Hematopoietic multipotent progenitor cell treated with erythropoietin and hydrocortisone succinate and interleukin-3 and kit ligand, for 6 days (in vitro differentiated cells): ENCODE results near the gene RNGTT.
"Not testable (repeated sequence)": the region's sequence is repeated elsewhere in the genome, so short reads cannot be mapped to it uniquely, and the experiment has no call there.

Experiments used
- DNase-seq: peaks from one replicate; pipeline ENCODE4 v3.0.0-alpha.2; 2015

The RNGTT gene

DNA sequence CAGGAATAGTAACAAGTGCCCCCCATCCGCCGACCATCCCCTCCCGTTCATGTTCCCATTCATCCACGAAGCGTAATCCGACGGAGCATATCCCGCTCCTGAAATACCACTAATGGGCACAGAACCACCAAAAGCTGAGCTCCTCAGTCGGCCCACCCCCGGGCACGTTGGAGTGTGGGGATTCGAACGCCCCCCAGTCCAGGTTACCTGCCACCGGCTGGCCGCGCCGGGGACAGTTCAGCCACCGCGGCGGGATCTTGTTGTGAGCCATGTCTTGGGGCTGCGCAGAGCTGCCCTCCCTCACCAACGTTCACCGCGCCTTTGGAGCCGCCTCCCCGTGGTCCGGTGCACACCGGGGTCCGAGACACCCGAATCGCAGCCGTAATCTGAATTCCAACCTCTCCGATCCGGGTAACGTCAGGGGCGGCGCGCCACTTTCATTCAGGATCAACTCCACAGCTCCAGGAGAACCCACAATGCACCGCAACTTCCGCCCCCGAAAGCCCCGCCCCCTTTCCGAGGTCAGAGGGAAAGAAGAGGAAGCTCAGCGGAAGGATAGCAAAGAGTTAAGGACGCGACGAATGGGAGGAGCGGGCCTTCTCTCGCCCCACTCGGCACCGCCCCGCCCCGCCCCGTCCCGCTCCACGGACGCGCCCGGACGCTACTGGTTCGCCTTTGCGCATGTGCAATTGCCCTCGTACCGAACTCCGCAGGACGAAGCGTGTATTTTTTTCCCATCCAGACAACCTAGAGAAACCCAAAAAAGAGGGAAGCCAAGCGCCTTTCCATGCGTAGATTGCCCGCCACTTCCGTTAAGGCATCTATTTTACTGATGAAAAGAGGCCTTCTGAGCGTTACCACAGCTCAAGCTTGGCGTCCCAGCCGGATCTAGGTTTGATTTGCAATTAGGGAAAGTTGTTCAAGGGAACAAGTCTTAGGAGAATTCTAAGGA is at the start of gene RNGTT:
RNGTT (minus strand) TSS at position 480 of the 952 bp plus-strand sequence; CDS start at position 271, 209 bp downstream.
- peak; percentile 99 for DNase-seq

DNA sequence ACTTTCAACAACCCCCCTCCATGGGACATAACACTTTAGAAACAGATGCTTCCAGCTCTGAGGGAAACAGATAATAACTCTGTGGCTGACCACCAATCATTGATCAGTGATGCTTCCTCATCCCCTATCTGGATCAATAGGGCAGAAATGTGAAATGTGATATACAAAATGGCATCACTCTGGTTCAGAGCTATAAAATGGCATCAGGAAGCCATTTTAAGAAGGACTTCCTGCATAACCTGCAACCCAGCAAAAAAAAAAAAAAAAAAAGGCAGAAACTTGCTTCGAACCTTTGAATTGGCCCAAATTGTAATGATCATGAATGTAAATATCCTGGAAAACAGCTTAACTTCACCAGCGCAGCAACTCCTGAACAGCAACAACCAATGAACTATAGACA is 48.0 kb upstream of the RNGTT start:
- no peak for DNase-seq

DNA sequence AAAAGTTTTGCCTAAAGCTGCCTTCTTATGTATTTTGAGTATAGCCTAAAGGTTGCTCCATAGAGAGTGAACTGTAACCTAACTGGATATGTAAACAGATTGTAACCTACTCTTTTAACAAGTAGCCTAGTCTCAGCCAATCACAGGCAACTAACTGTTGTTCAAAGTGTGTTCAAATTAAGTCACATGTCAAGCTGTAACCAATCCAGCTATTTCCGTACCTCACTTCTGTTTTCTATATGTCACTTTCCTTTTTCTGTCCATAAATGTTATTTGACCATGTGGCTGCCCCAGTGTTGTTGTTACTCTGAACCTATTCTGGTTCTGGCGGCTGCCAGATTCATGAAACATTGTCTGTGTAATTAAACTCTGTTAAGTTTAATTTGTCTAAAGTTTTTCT is 47.4 kb upstream of the RNGTT start:
- DNase-seq, result no peak

DNA sequence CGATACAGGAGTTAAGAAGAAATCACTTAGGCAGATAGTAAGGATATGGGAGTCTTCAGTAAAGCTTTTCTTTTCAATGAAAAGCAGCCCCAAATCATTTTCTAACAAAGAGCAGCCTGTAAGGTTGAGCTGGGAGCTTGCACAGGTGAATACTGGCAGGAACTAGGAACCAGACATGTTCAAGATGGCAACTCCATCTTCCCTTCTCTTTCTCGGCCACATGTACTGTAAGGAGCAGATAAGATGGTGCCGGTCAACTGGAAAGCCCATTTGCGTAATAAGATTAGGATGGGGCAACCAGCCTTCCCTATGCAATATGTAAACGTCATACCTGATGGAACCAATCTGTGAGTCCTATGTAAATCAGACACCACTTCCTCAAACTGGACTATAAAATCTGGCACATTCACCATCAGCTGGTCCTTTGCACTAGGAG is 46.2 kb upstream of the RNGTT start:
- DNase-seq, result peak; percentile 51

DNA sequence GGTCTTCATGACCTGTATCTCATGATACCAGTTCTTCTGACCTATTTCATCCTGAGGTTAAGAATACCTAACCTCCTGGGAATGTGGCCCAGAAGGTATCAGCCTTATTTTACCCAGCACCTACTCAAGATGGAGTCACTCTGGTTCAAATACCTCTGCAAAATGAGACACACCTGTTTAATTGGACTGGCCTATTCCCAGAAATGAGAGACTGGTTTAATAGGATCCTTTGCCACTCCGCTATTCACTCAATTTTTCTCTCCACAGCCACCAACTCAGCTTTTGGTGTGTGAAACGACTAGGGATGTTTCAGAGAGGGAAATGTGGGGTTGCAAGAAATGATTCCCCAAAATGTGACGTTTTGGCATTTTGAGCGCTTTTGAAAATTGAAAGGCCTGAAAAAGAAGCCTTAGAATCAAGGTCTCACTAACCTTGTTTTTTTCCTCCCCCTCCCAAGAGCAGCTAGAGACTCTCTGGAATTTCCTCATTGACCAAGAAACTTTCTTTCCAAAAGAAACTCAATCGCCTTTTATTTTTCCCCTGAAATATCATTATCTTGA is 45.5 kb upstream of the RNGTT start:
- DNase-seq, result no peak

DNA sequence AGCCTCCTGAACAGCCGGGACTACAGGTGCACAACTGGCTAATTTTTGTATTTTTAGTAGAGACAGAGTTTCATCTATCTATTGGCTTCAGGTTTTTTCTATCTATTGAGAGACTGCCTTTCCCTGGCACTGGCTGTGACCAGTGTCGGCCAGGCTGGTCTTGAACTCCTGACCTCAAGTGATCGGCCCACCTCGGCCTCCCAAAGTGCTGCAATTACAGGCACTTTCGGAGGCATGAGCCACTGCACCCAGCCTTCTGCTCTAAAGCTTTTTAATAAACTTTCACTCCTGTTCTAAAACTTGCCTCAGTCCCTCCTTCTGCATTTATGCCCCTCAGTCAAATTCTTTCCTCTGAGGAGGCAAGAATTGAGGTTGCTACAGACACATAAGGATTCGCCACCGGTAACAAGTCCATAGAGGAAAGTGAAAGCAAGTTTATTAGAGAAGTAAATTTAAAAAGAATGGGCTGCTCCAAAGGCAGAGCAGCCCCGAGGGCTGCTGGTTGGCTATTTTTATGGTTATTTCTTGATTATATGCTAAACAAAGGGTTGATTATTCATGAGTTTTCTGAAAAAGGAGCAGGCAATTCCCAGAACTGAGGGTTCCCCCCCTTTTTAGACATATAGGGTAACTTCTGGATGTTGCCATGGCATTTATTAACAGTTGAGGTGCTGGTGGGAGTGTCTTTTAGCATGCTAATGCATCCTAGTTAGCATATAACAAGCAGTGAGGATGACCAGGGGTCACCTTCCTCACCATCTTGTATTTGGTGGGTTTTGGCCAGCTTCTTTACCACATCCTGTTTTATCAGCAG is 44.8 kb upstream of the RNGTT start:
- DNase-seq, result no peak

DNA sequence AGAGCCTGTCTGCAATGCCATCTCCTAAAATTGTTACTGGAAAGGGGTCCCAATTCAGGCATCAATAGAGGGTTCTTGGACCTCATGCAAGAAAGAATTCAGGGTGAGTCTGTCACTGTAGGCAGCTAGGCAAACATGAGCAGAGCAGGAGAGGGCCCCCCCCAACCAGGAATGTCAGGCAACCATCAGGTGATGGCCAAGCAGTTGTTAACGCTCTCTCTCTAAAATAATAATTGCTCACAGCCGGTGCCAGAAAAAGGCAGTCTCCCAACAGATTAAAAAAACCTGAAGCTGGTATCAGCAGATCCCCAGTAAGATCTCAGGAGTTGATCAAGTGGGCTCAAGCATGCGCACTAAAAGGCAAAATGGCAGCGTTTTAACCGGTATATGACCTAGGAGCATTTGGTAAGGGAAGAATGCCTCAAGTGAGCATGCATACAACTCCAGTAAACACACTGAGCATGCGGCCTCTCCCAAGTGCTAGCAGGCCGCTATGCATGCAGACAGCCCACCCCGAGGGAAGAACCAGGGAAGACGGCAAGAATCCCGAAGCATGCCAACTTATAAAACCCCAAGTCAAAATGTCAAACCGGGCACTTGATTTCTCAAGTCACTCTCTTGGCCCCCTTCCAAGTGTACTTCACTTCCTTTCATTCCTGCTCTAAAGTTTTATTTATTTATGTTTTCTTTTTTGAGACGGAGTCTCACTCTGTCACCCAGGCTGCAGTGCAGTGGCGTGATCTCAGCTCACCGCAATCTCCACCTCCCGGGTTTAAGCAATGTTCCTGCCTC is 44.0 kb upstream of the RNGTT start:
- peak; percentile 70 for DNase-seq

DNA sequence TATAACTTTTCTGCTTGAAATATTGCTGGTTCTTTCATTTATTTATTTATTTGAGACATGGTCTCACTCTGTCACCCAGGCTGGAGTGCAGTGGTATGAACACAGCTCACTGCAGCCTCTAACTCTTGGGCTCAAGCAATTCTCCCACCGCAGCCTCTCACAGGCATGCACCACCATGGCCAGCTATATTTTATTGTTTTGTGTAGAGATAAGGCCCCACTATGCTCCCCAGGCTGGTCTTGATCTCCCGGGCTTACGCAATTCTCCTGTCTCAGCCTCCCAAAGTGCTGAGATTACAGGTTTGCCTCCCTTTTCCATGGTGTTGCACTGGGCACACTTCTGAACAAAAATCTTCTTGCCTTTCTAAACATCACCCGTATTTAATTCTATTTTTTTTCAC is 39.1 kb upstream of the RNGTT start:
- DNase-seq, result no peak

DNA sequence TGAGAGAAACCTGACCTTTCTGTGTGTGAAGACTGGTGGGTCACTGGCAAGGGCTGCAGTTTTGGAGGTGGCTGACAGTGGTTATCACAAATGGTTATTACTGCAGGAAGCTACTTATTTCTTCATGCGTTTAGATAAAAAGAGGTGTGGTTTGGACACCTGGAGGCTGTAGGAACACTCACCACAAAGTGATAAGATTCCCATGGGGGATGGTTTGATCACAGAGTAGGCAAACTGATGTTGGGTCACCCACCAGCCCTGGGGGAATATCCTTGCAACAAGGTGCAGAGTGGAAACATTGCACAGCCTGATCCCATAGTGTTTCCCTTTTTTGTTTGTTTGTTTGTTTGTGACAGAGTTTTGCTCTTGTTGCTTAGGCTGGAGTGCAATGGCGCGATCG is 33.9 kb upstream of the RNGTT start:
- peak; percentile 51 for DNase-seq

DNA sequence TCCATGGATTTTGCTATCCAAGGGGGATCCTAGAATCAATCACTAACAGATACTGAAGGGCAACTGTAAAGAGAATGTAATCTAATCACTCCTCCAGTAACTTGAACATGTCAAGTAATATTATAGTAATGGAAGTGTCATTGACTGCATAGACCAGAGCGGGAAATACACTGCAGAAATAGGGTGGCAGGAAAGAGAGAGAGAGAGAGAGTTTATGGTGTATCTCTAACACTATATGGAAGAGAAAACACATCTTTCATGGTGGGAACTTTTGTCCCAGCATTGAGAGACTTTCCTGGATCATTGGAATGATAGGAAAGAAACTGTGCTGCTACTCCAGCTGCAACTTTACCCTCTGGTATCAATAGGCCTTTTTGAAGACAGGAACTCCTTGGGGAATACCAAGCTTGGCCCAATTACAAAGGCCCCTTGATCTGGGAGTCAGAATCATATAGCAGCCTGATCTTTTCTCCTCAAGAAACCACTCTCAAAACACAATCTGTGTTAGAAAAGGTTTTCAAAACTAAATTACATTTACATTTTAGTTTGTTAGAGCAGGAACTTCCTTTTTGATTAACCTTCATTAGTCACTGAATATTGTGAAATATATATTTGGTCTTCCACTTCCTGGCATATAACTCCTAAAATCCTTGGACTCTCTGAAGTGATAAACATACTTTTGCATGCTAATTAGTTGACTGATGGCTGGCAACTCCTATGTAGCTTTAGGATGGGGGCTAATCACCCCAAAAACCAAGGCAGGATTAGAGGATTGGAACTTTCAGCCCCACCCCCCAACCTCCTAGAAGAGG is 29.5 kb upstream of the RNGTT start:
- no peak for DNase-seq

DNA sequence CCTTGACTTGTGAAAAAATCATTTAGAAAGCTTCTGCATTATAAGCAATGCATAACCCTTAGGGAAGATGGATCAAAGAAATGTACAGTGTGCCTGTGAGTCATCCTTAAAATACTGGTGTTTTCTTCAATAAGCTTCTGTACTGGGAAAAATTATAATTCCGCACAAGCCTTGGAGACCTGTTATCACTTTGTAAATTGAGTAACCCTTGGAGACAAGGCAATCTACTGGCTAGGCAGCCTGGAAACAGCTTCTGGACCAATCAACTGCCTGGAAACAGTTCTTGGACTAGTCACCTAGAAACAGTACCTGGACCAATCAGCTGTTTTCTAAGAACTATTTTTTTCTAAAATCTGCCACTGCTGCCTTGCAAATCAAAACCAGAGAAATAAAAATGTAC is 25.8 kb upstream of the RNGTT start:
- DNase-seq, result no peak

DNA sequence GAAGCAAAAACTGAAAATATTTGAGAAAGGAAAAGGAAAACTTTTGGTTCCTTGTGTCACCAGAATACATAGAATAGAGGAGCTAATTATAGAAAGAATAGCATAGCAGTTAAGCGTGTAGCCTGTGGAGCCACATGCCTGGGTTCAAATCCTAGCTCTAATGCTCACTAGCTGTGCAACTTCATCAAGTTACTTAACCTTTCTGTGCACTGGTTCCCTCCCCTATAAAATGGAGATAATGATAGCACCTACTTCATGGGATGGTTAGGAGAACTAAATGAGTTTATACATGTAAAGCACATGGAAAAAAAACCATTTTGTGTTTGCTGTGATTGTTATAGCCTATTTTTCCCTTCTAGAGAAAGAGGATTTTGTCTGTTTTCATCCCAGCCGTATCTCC is 24.5 kb upstream of the RNGTT start:
- DNase-seq, result no peak

DNA sequence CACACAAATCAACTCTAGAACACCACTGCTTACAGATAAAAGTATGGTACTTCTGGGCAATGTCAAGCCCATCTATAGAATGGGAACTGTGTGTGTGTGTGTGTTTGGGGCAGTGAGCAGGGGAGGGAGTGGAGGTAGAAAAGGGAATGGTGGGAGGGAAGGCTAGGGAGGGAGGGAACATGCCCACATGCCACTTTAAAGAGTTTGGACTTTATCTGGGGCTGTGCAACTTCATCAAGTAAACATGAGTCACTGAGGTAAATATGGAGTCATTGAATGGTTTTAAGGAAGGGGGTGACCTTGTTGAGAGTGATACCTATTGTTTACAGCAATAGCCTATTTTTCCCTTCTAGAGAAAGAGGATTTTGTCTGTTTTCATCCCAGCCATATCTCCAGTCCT is 22.5 kb upstream of the RNGTT start:
- DNase-seq, result no peak

DNA sequence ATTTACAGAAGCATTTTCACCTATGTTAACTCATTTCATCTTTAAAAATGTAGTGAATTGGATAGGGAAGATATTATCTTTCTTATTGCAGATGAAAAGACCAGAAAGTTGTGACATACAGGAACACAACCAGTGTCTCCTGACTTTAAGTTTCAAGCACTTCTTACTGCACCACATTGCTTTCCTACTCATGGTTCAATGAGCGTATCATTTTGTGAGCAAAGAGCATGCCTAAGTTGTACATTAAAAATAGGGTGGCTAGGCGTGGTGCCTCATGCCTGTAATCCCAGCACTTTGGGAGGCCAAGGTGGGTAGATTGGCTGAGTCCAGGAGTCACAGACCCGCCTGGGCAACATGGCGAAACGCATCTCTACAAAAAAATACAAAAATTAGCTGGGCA is 21.2 kb upstream of the RNGTT start:
- no peak for DNase-seq

DNA sequence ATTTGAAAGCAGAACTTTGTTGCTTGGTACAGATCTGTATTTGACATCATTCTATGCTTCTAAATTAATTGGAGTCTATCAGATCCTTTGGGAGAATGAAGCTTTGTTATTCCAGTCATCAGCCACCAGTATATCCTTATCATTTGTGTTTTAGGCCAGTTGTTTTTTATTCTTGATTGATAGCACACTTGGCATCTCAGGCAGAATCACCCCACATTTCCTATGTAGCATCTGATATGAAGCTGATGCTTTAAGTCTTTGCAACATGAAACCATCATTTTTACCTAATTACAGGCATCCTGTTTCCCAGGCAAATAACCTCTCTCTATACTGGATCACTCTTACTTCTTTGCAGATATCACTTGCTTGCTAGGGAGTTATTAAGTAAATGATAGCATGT is 20.7 kb upstream of the RNGTT start:
- no peak for DNase-seq

DNA sequence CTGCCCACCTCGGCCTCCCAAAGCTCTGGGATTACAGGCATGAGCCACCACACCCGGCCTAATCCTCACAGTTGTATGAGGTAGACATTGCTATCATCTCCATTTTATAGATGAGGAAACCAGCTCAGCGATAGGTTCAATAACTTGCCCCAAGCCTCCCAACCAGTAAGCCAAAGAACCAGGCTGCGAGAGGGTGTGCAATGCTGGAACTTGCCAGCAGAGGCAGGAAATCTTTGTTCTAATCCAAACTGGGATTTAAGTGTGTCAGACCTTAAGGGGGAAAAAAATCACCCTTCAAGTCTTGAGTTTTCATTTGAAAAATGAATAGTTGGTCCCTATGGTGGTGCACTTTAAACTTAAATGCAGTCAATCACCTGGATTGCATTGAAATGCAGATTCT is 20.1 kb upstream of the RNGTT start:
- peak; percentile 70 for DNase-seq

DNA sequence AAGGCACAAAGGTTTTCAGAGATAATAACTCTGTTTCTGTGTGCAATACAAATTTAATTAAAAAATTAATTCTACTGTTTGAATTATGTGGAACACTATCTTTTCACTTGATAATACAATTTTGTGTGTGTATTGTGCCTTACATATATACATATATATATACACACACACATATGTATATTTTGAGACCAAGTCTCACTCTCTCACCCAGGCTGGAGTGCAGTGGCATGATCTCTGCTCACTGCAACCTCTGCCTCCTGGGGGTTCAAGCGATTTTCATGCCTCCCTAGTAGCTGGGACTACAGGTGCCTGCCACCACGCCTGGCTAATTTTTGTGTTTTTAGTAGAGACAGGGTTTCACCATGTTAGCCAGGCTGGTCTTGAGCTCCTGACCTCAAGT is 19.7 kb upstream of the RNGTT start:
- DNase-seq, result not testable (repeated sequence)

DNA sequence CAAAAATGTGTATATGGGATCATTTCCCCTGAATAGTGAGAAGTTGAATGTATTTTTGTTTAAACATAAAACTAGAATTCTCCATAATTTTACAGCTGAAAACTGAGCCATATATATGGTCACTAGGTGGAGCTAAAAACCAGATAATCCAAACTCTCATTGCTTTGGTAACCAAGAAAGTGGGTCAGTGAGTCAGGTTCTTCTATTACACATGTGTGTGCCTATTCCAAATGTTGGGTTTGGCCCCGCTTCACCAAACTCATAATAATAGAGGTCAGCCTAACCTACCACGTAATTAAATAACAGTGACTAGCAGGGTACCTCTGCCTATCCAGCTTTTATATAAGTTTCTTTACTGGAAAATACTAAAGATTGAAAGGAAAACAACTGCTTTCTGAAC is 19.3 kb upstream of the RNGTT start:
- DNase-seq, result peak; percentile 86

DNA sequence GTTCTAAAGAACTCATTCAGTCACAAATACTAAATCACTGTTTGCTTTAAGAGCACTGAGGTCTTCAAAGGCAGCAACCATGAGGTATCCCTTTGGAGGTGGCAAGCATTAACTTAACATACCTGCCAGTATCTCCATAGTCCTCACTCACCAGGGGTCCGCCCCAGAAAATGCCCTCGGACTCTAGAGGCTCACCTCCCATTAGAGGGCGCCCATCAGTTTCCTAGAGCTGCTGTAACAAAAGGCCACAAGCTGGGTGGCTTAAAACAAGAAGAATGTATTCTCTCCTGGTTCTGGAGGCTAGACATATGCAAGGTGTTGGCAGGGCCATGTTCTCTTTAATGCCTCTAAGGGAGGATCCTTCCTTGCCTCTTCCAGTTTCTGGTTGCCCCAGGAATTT is 12.0 kb upstream of the RNGTT start:
- no peak for DNase-seq

DNA sequence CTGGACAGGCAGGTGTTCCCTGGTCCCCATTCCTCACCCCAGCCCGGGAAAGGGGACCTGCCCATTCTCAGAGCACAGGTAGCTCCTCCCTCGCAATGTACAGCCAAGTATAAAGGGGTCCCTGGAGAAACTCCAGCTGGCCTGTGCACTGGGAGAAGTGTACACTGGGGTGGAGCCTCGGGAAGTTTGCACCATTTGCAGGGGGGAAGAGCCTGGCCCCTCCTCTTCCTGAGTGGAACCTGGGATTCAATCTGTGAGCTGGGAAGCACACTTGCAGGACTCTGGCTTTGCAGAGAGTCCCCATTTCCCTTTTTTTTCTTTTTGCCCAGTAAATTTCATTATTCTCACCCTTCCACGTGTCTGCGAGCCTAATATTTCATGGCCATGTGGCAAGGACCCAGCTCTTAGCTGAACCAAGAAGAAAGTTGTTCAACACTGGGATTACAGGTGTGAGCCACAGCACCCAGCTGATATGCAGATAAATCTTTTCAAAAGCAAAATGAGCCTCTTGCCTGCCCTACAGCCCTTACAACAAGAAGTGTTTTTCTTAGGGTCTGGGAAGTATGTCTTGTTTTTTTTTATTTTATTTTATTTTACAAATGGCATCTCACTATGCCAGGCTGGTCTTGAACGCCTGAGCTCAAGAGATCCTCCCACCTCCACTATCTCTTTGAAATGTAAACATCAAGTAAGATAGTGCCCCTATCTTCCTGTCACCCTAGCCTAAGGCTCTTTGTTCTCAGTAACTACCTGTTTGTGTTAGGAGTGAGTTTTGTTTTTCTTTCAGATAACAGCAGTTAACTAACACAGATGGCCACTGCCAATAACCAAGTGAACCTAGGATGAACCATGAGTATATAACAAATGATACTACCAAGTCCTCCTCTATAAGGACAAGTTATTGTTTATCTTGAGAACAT is 9.3 kb upstream of the RNGTT start:
- DNase-seq, result no peak

DNA sequence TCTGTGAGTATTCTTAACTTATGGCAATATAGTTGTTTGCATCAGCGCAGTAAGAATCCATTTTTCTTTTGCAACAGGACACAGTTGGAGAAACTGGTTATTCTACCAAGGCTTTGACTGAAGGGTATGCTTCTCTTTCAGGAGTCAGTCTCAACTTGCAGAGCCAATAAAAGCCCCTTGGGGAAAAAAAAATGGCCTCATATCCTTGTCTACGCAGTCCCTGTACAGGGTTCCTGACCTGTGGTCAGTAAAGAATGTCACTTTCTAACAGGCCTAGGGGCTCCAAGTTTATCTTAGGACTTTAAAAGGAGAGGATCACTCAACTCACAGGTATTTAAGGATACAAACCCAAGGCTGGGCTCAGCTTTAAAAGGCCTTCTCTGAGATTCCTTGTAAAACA is 6.9 kb upstream of the RNGTT start:
- DNase-seq, result no peak
